Glutamatergic neuron (in vitro differentiated cells): ENCODE results near the gene COX5B. TPM values are rescaled to one million over a fixed set of nuclear protein-coding genes. Genes with fewer than 3 reads are reported as not detected.

Experiments
- DNase-seq: peaks from one replicate; pipeline ENCODE4 v3.0.0; 2022
- H3K27ac Mint-ChIP-seq: one replicate; pipeline ENCODE4 v1.8.0; 2020; ENCODE audit warnings: mild to moderate bottlenecking, mixed read lengths, inconsistent platforms; ENCODE audit not compliant: unreplicated experiment
- H3K27me3 Mint-ChIP-seq: one replicate; pipeline ENCODE4 v1.8.0; 2020; ENCODE audit warnings: mild to moderate bottlenecking, moderate library complexity, mixed read lengths, inconsistent platforms; ENCODE audit not compliant: unreplicated experiment
- H3K36me3 Mint-ChIP-seq: one replicate; pipeline ENCODE4 v1.8.0; 2020; ENCODE audit warnings: mild to moderate bottlenecking, mixed read lengths, inconsistent platforms; ENCODE audit not compliant: unreplicated experiment
- H3K4me1 Mint-ChIP-seq: one replicate; pipeline ENCODE4 v1.8.0; 2020; ENCODE audit warnings: mild to moderate bottlenecking, low read depth, mixed read lengths, inconsistent platforms; ENCODE audit not compliant: unreplicated experiment
- H3K4me3 Mint-ChIP-seq: one replicate; pipeline ENCODE4 v1.8.0; 2020; ENCODE audit warnings: mild to moderate bottlenecking, mixed read lengths, inconsistent platforms; ENCODE audit not compliant: unreplicated experiment
- H3K9me3 Mint-ChIP-seq: one replicate; pipeline ENCODE4 v1.8.0; 2020; ENCODE audit warnings: mild to moderate bottlenecking, moderate library complexity, mixed read lengths, inconsistent platforms; ENCODE audit not compliant: unreplicated experiment
- total RNA-seq: library from RNA; stranded (reverse); fragmentation: NEBNext Ultra II Directional; extraction: Animal tissue kit (Norgen Biotek cat#: 25700); gene quantifications from one replicate; pipeline ENCODE4 v1.2.1, GENCODE V29; 2021; ENCODE audit not compliant: unreplicated experiment
- TF ChIP-seq, protein P1 (sequence below): fragments of 200-600 bp; sonication (generic); IDR thresholded peaks from one replicate; pipeline ENCODE4 v1.5.0; 2021; ENCODE audit not compliant: partially characterized antibody, unreplicated experiment

COX5B gene
- total RNA-seq, 1 donor from 2014 or later: 207 TPM

DNA sequence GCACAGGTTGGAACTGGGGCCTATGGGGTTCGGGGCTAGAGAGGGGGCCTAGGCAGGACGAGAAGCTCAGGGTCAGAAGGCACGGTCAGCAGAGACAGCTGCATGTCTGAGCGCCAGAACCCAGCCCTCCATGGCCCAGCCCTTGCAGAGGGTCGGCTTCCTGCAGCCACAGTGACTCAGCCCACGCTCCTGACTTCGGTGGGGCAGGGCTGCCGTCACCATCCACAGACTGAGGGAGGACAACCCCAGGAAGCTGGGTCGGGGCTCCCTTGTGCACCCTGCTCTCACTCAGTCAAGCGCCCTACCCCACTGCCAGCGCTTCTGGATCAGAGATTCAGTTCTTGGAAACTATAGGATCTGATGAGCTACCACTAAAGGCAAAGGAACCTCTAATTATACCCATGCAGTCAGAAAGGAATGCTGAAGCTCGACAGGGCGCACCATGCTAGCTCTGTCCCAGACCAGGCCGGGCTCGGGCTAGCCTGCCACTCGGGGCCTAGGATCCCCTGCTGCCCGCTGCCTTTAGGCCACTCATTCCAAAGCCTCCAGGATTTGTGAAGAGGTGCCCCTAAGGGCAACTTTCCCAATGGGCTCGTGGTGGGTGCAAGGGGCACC lies 15.0 kb downstream of the COX5B start:
- TF ChIP-seq, protein P1, sequence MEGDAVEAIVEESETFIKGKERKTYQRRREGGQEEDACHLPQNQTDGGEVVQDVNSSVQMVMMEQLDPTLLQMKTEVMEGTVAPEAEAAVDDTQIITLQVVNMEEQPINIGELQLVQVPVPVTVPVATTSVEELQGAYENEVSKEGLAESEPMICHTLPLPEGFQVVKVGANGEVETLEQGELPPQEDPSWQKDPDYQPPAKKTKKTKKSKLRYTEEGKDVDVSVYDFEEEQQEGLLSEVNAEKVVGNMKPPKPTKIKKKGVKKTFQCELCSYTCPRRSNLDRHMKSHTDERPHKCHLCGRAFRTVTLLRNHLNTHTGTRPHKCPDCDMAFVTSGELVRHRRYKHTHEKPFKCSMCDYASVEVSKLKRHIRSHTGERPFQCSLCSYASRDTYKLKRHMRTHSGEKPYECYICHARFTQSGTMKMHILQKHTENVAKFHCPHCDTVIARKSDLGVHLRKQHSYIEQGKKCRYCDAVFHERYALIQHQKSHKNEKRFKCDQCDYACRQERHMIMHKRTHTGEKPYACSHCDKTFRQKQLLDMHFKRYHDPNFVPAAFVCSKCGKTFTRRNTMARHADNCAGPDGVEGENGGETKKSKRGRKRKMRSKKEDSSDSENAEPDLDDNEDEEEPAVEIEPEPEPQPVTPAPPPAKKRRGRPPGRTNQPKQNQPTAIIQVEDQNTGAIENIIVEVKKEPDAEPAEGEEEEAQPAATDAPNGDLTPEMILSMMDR: no peak
- peaks cover 5% of the 10 kb centered on the region for H3K27me3 Mint-ChIP-seq
- peaks cover 25% of the 10 kb centered on the region for H3K4me1 Mint-ChIP-seq
- no peak for DNase-seq
- peak overlapping the region; percentile 100 for H3K27ac Mint-ChIP-seq
- peaks cover 13% of the 10 kb centered on the region for H3K9me3 Mint-ChIP-seq
- no peaks in the 10 kb centered on the region for H3K36me3 Mint-ChIP-seq
- peak overlapping the region; percentile 94 for H3K4me3 Mint-ChIP-seq

DNA sequence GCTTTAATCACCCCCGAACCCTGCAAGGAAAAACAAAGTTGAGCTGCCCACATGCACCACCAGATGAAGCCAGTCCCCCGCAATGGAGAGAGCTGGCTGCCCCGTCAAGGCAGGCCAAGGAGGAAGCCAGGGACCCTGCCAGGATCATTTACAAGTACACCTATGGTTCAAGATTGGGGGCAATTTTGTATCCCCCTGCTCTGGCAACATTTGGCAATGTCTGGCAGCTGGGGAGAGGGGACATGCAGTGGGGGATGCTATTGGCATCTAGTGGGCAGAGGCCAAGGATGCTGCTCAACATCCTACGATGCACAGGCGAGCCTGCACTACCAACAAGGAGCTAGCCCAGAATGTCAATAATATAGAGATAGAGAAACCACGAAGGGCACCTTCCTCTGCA lies 16.1 kb downstream of the COX5B start:
- H3K9me3 Mint-ChIP-seq: peaks cover 15% of the 10 kb centered on the region
- peak overlapping the region; percentile 94 for H3K4me3 Mint-ChIP-seq
- DNase-seq: no peak

DNA sequence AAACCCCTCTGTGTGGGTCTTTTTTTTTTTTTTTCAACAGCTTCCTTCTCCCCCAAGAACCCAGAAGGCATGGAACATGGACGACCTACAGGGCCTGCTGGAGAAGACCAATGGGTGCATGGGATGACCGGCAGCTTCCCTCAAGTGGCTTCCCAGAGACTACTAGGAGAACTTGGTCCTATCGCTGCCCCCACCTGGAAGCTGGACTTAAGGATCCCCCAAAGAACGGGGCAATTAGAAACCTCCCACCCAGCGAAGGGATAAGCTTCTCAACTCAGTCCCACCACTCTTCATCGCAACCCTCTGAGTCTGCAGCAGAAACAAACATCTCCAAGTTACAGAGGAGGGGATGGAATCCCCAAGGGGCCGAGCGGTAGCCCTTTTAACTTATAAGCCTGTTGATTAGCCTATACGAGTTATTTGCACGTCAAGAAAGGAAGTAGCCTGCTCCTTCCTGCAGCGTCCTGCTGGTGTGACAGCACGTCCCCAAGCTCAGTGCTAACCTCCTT lies 16.6 kb downstream of the COX5B start:
- H3K9me3 Mint-ChIP-seq: peaks cover 15% of the 10 kb centered on the region
- no peaks in the 10 kb centered on the region for H3K36me3 Mint-ChIP-seq
- TF ChIP-seq, protein P1: no peak
- peak overlapping the region; percentile 100 for H3K27ac Mint-ChIP-seq
- peaks cover 25% of the 10 kb centered on the region for H3K4me1 Mint-ChIP-seq
- peak overlapping the region; percentile 94 for H3K4me3 Mint-ChIP-seq
- DNase-seq: no peak
- peaks cover 7% of the 10 kb centered on the region for H3K27me3 Mint-ChIP-seq

More for the DNA sequence above, 16.1 kb downstream of the COX5B start:
- H3K27ac Mint-ChIP-seq: peak overlapping the region; percentile 100
- peaks cover 25% of the 10 kb centered on the region for H3K4me1 Mint-ChIP-seq
- no peaks in the 10 kb centered on the region for H3K36me3 Mint-ChIP-seq
- TF ChIP-seq, protein P1: no peak
- H3K27me3 Mint-ChIP-seq: peaks cover 7% of the 10 kb centered on the region

GRCh38 chr2:97662895-97663625 lies 17.2 kb downstream of the COX5B start:
- Mint-ChIP-seq H3K27me3 (peaks cover 7% of the 10 kb centered on the region), H3K36me3 (no peaks in the 10 kb centered on the region), H3K9me3 (peaks cover 15% of the 10 kb centered on the region), H3K4me3 (peak overlapping the region; percentile 94), H3K27ac (peak overlapping the region; percentile 100), H3K4me1 (peaks cover 25% of the 10 kb centered on the region)
- TF ChIP-seq, protein P1: no peak
- DNase-seq: peak; percentile 81

- Mint-ChIP-seq H3K27me3 (peaks cover 7% of the 10 kb centered on the region), H3K9me3 (peaks cover 15% of the 10 kb centered on the region), H3K4me1 (peaks cover 25% of the 10 kb centered on the region), H3K4me3 (no peak overlapping the region), H3K36me3 (no peaks in the 10 kb centered on the region), H3K27ac (no peak overlapping the region)
- TF ChIP-seq, protein P1: no peak
- DNase-seq: no peak
Observed at GRCh38 chr2:97663626-97663961, 17.7 kb downstream of the COX5B start.
